GOT3 (cell line): ENCODE measurements around the gene MAPKAPK2.
"Not testable (repeated sequence)": the region's sequence is repeated elsewhere in the genome, so short reads cannot be mapped to it uniquely, and the experiment has no call there.

Source experiments
- DNase-seq: peaks from one replicate; lab custom pipeline; 2025; ENCODE audit warnings: mixed read lengths; lab: John Stamatoyannopoulos, UW

MAPKAPK2 gene

GRCh38 chr1:206774093-206774492 is 89.4 kb downstream of the MAPKAPK2 start:
- DNase-seq: no peak

- DNase-seq: no peak
These were observed 91.5 kb downstream of the MAPKAPK2 start for GRCh38 chr1:206776229-206776628.

DNA sequence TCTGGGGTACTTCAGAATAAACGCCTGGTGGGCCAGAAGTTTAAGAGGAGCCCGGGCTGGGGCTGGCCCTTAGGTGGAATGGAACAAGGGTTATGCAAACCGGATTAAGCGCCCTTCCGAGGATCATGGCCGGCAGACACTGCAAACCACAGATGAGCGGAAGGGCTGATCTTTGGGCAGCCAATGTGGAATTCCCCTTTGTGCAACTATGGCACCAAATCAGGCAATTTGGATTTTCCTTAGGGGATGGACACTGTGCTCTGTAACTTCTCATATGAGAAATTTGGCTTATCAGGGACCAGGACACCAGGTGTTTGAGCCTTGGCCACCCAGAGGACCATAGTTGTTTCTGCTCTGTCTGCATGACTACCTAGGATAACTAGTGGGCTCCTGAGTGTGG is 93.3 kb downstream of the MAPKAPK2 start:
- no peak for DNase-seq

GRCh38 chr1:206778911-206779310 is 94.2 kb downstream of the MAPKAPK2 start:
- not testable (repeated sequence) for DNase-seq

GRCh38 chr1:206779638-206780037 is 94.9 kb downstream of the MAPKAPK2 start:
- no peak for DNase-seq

GRCh38 chr1:206782448-206782847 is 97.7 kb downstream of the MAPKAPK2 start:
- no peak for DNase-seq

- no peak for DNase-seq
These were observed 98.8 kb downstream of the MAPKAPK2 start for GRCh38 chr1:206783506-206783905.
